A549 (cell line): ENCODE data around the gene IRAK1. TPM values are rescaled to one million over a fixed set of nuclear protein-coding genes. Genes with fewer than 3 reads are reported as not detected.

ENCODE experiments used
- ATAC-seq, 2 experiments: fragments of 200-7000 bp in 1 of 2; fragments of >200 bp in 1 of 2; cut with Nextera tagmentation in 1 of 2; cut with Tn5 transposase in 1 of 2; 3 replicates each; pipeline versions ENCODE4 v1.8.0 to v1.9.1; 2018 to 2020; ENCODE audit warnings: mild to moderate bottlenecking in 1 of 2, moderate library complexity in 1 of 2
- CTCF ChIA-PET: fragments of 300-600 bp; sonication (Branson Sonifier 250); formaldehyde crosslinking; extraction: SDS; loops from one replicate; lab custom pipeline; 2021; ENCODE audit warnings: antibody characterized with exemption, inconsistent platforms; lab: Yijun Ruan, JAX
- POLR2A ChIA-PET: fragments of 350-600 bp; formaldehyde crosslinking; extraction: SDS; loops from one replicate; lab custom pipeline; 2021; ENCODE audit warnings: antibody characterized with exemption, inconsistent platforms; lab: Yijun Ruan, JAX
- DNase-seq, 2 experiments: peaks; one replicate each; pipeline versions ENCODE4 v3.0.0 to v3.0.0-alpha.2; 2011 to 2016; ENCODE audit warnings: low read depth in 1 of 2, low spot score in 1 of 2
- FAIRE-seq: peaks from 2 replicates; lab custom pipeline; 2011; peaks lifted over from hg19 to GRCh38; lab: Jason Lieb, UNC
- H3K27ac ChIP-seq, 2 experiments: fragments of >200 bp; sonication (Bioruptor Twin); formaldehyde crosslinking; 3 replicates each; pipeline ENCODE4 v1.5.1; 2016 to 2017
- H3K4me1 ChIP-seq: fragments of >200 bp; sonication (Bioruptor Twin); formaldehyde crosslinking; 3 replicates; pipeline ENCODE4 v1.6.1; 2016
- H3K4me2 ChIP-seq: fragments of >200 bp; sonication (Bioruptor Twin); formaldehyde crosslinking; 3 replicates; pipeline ENCODE4 v1.6.1; 2016
- H3K4me3 ChIP-seq: fragments of >200 bp; sonication (Bioruptor Twin); formaldehyde crosslinking; 3 replicates; pipeline ENCODE4 v1.5.1; 2016
- H3K9me3 ChIP-seq: fragments of >200 bp; sonication (Bioruptor Twin); formaldehyde crosslinking; 3 replicates; pipeline ENCODE4 v1.6.1; 2016
- BHLHE40 ChIP-seq: IDR thresholded peaks from 2 replicates; pipeline ENCODE4 v1.6.1; 2012; ENCODE audit warnings: low read depth, low read length, inconsistent platforms
- CBX8 ChIP-seq: fragments of 200-600 bp; sonication (generic); IDR thresholded peaks from 2 replicates; pipeline ENCODE4 v1.6.1; 2016
- EHF ChIP-seq: fragments of 250-450 bp; sonication (Bioruptor Pico); IDR thresholded peaks from 2 replicates; pipeline ENCODE4 v1.5.0; 2020; ENCODE audit warnings: mild to moderate bottlenecking
- ELK1 ChIP-seq: fragments of 150-350 bp; IDR thresholded peaks from 2 replicates; pipeline ENCODE4 v1.6.1; 2014; ENCODE audit warnings: low read depth, mild to moderate bottlenecking, low read length
- FOSL2 ChIP-seq, 2 experiments: fragments of 450-650 bp in 1 of 2; fragments of >200 bp in 1 of 2; sonication (Bioruptor Twin) in 1 of 2; formaldehyde crosslinking; IDR thresholded peaks; 2 replicates each; pipeline versions ENCODE4 v1.5.0 to v1.6.1; 2016 to 2020; ENCODE audit warnings: mild to moderate bottlenecking in 1 of 2, moderate library complexity in 1 of 2
- GATA3 ChIP-seq: IDR thresholded peaks from 2 replicates; pipeline ENCODE4 v1.6.1; 2012; ENCODE audit warnings: borderline replicate concordance
- JUN ChIP-seq, 2 experiments: fragments of >200 bp; sonication (Bioruptor Twin); formaldehyde crosslinking; IDR thresholded peaks; 2 replicates in 1 of 2; 3 replicates in 1 of 2; pipeline ENCODE4 v1.6.1; 2016 to 2017
- MAFK ChIP-seq: fragments of 450-650 bp; IDR thresholded peaks from 2 replicates; pipeline ENCODE4 v1.6.1; 2014; ENCODE audit not compliant: partially characterized antibody
- MAZ ChIP-seq: fragments of 150-350 bp; IDR thresholded peaks from 2 replicates; pipeline ENCODE4 v1.6.1; 2014; ENCODE audit warnings: antibody characterized with exemption, low read depth, low read length, borderline replicate concordance
- RAD21 ChIP-seq, 2 experiments: fragments of >200 bp in 1 of 2; sonication (Bioruptor Twin) in 1 of 2; formaldehyde crosslinking in 1 of 2; IDR thresholded peaks in 1 of 2; conservative IDR thresholded peaks in 1 of 2; 2 replicates in 1 of 2; 3 replicates in 1 of 2; pipeline ENCODE4 v1.6.1; 2012 to 2018; ENCODE audit warnings: inconsistent platforms in 1 of 2
- ZNF302 ChIP-seq: fragments of 250-450 bp; sonication (Bioruptor Pico); IDR thresholded peaks from 2 replicates; pipeline ENCODE4 v1.9.0; 2021; ENCODE audit warnings: inconsistent platforms, mild to moderate bottlenecking, moderate library complexity
- WGBS: methylation state at CpG from one replicate; pipeline ENCODE4 v1.1.6; 2017; ENCODE audit errors: missing lambda C conversion rate; 5-methylcytosine and 5-hydroxymethylcytosine counted together
- polyA plus RNA-seq, 4 experiments: library from polyadenylated mRNA; depleted of rRNA in 3 of 4; stranded (reverse); fragments of >200 nt; fragmentation: RNase III in 1 of 4; extraction: RNeasy Plus Mini Kit Qiagen cat#74134 plus additional on column Dnase treatment in 1 of 4; gene quantifications; 2 replicates in 3 of 4; 3 replicates in 1 of 4; pipeline ENCODE4 v1.2.3, GENCODE V29; 2011 to 2017
- TF ChIP-seq, protein P1 (sequence below): fragments of 200-600 bp; sonication (generic); IDR thresholded peaks from 2 replicates; pipeline ENCODE4 v1.6.1; 2016; ENCODE audit warnings: antibody characterized with exemption, mild to moderate bottlenecking, moderate library complexity

The IRAK1 gene
- polyA plus RNA-seq, 2 of the 4 experiments (the other 2 are of a cell fraction): 73.1 to 177 TPM

DNA sequence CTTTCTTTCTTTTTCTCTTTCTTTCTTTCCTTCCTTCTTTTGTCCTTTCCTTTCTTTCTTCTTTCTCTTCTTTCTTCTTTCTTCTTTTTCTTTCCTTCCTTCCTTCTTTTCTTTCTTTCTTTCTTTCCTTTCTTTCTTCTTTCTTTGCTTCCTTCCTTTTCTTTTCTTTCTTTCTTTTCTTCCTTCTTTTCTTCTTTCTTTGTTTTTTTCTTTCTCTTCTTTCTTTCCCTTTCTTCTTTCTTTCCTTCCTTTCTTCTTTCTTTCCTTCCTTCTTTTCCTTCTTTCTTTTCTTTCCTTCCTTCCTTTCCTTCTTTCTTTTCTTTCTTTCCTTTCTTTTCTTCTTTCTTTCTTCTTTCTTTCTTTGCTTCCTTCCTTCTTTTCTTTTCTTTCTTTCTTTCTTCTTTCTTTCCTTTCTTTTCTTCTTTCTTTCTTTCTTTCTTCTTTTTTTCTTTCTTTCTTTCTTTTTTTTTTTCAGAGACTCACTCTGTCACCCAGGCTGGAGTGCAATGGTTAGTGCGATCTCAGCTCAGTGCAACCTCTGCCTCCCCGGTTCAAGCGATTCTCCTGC, 28.6 kb downstream of the IRAK1 start:
- ChIA-PET CTCF (interaction anchor here (1.3 kb wide), 1 partner anchor 22 kb away, joined by 8 read pairs; no protein-coding TSS in a partner anchor), POLR2A (no interaction called here)
- Histone ChIP-seq H3K4me3 (no peak overlapping the region), H3K4me1 (no peaks in the 10 kb centered on the region), H3K9me3 (no peaks in the 10 kb centered on the region), H3K4me2 (no peak overlapping the region), H3K27ac (no peak overlapping the region)
- ATAC-seq (no peak), DNase-seq (no peak), FAIRE-seq (no peak)
- no peak for TF ChIP-seq GATA3
- TF ChIP-seq RAD21 (conservative IDR thresholded peaks at IDR 0.05 in 1 of 2, IDR thresholded peaks at IDR 0.05 in 1 of 2): no peak
- TF ChIP-seq ELK1: no peak
- 100% methylated on average over 3 of the region's 3 CpGs for WGBS

- DNase-seq (no peak), FAIRE-seq (no peak), ATAC-seq (no peak)
- no peaks in the 10 kb centered on the region for H3K4me1 ChIP-seq
- ChIA-PET CTCF (interaction anchor here (1.1 to 1.3 kb wide), 2 partner anchors 17 to 23 kb away, joined by 3 to 8 read pairs; no protein-coding TSS in a partner anchor), POLR2A (no interaction called here)
- H3K4me2 ChIP-seq: no peak overlapping the region
- H3K9me3 ChIP-seq: no peaks in the 10 kb centered on the region
- no peak overlapping the region for H3K27ac ChIP-seq
- WGBS: 88% methylated on average over 14 of the region's 14 CpGs
- no peak overlapping the region for H3K4me3 ChIP-seq
- TF ChIP-seq BHLHE40 (no peak), MAZ (no peak), JUN (IDR thresholded peaks at IDR 0.05) (no peak), EHF (no peak), ELK1 (no peak), ZNF302 (no peak), CBX8 (no peak)
- TF ChIP-seq, protein P1, sequence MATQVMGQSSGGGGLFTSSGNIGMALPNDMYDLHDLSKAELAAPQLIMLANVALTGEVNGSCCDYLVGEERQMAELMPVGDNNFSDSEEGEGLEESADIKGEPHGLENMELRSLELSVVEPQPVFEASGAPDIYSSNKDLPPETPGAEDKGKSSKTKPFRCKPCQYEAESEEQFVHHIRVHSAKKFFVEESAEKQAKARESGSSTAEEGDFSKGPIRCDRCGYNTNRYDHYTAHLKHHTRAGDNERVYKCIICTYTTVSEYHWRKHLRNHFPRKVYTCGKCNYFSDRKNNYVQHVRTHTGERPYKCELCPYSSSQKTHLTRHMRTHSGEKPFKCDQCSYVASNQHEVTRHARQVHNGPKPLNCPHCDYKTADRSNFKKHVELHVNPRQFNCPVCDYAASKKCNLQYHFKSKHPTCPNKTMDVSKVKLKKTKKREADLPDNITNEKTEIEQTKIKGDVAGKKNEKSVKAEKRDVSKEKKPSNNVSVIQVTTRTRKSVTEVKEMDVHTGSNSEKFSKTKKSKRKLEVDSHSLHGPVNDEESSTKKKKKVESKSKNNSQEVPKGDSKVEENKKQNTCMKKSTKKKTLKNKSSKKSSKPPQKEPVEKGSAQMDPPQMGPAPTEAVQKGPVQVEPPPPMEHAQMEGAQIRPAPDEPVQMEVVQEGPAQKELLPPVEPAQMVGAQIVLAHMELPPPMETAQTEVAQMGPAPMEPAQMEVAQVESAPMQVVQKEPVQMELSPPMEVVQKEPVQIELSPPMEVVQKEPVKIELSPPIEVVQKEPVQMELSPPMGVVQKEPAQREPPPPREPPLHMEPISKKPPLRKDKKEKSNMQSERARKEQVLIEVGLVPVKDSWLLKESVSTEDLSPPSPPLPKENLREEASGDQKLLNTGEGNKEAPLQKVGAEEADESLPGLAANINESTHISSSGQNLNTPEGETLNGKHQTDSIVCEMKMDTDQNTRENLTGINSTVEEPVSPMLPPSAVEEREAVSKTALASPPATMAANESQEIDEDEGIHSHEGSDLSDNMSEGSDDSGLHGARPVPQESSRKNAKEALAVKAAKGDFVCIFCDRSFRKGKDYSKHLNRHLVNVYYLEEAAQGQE: no peak
Observed at GRCh38 chrX:153989973-153990655, 29.6 kb downstream of the IRAK1 start.

GRCh38 chrX:153988493-153988892, 31.2 kb downstream of the IRAK1 start:
- Histone ChIP-seq H3K27ac (no peak overlapping the region), H3K4me2 (no peak overlapping the region), H3K4me3 (no peak overlapping the region)
- DNase-seq: no peak
- CTCF ChIA-PET: no interaction called here
- TF ChIP-seq FOSL2 (IDR thresholded peaks at IDR 0.05): no peak
- TF ChIP-seq FOSL2 (CRISPR knock-in tag; IDR thresholded peaks at IDR 0.05): no peak
- TF ChIP-seq MAFK: peak; percentile 52
- TF ChIP-seq, all 56 proteins: peak for 1
- POLR2A ChIA-PET: no interaction called here
- Histone ChIP-seq H3K9me3 (no peaks in the 10 kb centered on the region), H3K4me1 (no peaks in the 10 kb centered on the region)
- FAIRE-seq: no peak
- ATAC-seq: no peak
- 85% methylated on average over 12 of the region's 12 CpGs for WGBS
